Osteoblast (primary cell): ENCODE measurements around the gene SMPD3. TPM values are rescaled to one million over a fixed set of nuclear protein-coding genes. Genes with fewer than 3 reads are reported as not detected.

Experiments used
- DNase-seq: peaks from one replicate; pipeline ENCODE4 v3.0.0; 2011; ENCODE audit warnings: low spot score, mixed read lengths; ENCODE audit not compliant: insufficient read length; ENCODE audit errors: missing footprints
- H2AFZ ChIP-seq: 2 replicates; pipeline ENCODE4 v1.6.0; 2011; ENCODE audit warnings: mild to moderate bottlenecking, low read length
- H3K27ac ChIP-seq: 2 replicates; pipeline ENCODE4 v1.5.1; 2011; ENCODE audit warnings: mild to moderate bottlenecking, low read depth, low read length, moderate library complexity
- H3K27me3 ChIP-seq: 2 replicates; pipeline ENCODE4 v1.6.0; 2012; ENCODE audit warnings: mild to moderate bottlenecking, control low read depth, inconsistent platforms, low read length, moderate library complexity; ENCODE audit not compliant: insufficient read depth
- H3K36me3 ChIP-seq: 2 replicates; pipeline ENCODE4 v1.5.1; 2011; ENCODE audit warnings: mild to moderate bottlenecking, low read length, control low read depth, moderate library complexity; ENCODE audit not compliant: insufficient read depth
- H3K4me1 ChIP-seq: 2 replicates; pipeline ENCODE4 v1.5.1; 2011; ENCODE audit warnings: mild to moderate bottlenecking, low read length, control low read depth, moderate library complexity; ENCODE audit not compliant: insufficient read depth
- H3K4me2 ChIP-seq: 2 replicates; pipeline ENCODE4 v1.6.0; 2011; ENCODE audit warnings: mild to moderate bottlenecking, low read length; ENCODE audit not compliant: insufficient read depth
- H3K4me3 ChIP-seq: fragments of 200-600 bp; sonication (generic); 3 replicates; pipeline ENCODE4 v1.5.1; 2012; ENCODE audit warnings: mild to moderate bottlenecking, low read length, inconsistent platforms; ENCODE audit not compliant: insufficient read depth
- H3K79me2 ChIP-seq: 2 replicates; pipeline ENCODE4 v1.6.0; 2012; ENCODE audit warnings: mild to moderate bottlenecking, low read length, control low read depth, inconsistent platforms; ENCODE audit not compliant: insufficient read depth
- H3K9me3 ChIP-seq: 2 replicates; pipeline ENCODE4 v1.5.1; 2011; ENCODE audit warnings: low read depth, low read length, control low read depth
- H4K20me1 ChIP-seq: 2 replicates; pipeline ENCODE4 v1.6.0; 2012; ENCODE audit warnings: mild to moderate bottlenecking, low read length, control low read depth; ENCODE audit not compliant: insufficient read depth
- CTCF ChIP-seq: IDR thresholded peaks from 2 replicates; pipeline ENCODE4 v1.5.1; 2011; ENCODE audit warnings: mild to moderate bottlenecking, low read depth, low read length, moderate library complexity; ENCODE audit errors: extremely low read depth
- total RNA-seq: library from RNA; depleted of rRNA; stranded (reverse); fragments of >200 nt; gene quantifications from 2 replicates; pipeline ENCODE4 v1.2.3, GENCODE V29; 2012

SMPD3 gene
- total RNA-seq, 1 donor, result 0.72 TPM

- DNase-seq, result peak; percentile 69
- H3K27me3 ChIP-seq, result peaks cover 7% of the 10 kb centered on the region
- H2AFZ ChIP-seq, result no peak overlapping the region
- H3K27ac ChIP-seq, result no peak overlapping the region
- no peaks in the 10 kb centered on the region for H3K4me1 ChIP-seq
- H3K9me3 ChIP-seq, result no peaks in the 10 kb centered on the region
- no peak overlapping the region for H3K4me3 ChIP-seq
- TF ChIP-seq CTCF, result no peak
- no peaks in the 10 kb centered on the region for H4K20me1 ChIP-seq
- no peaks in the 10 kb centered on the region for H3K36me3 ChIP-seq
- no peaks in the 10 kb centered on the region for H3K79me2 ChIP-seq
- no peak overlapping the region for H3K4me2 ChIP-seq
Measured at GRCh38 chr16:68379472-68380347, 68.6 kb downstream of the SMPD3 start.

- H3K4me2 ChIP-seq, result no peak overlapping the region
- no peaks in the 10 kb centered on the region for H3K36me3 ChIP-seq
- no peak overlapping the region for H2AFZ ChIP-seq
- no peaks in the 10 kb centered on the region for H3K4me1 ChIP-seq
- no peaks in the 10 kb centered on the region for H4K20me1 ChIP-seq
- TF ChIP-seq CTCF, result no peak
- no peak overlapping the region for H3K4me3 ChIP-seq
- DNase-seq, result peak; percentile 81
- no peak overlapping the region for H3K27ac ChIP-seq
- no peaks in the 10 kb centered on the region for H3K79me2 ChIP-seq
- no peaks in the 10 kb centered on the region for H3K9me3 ChIP-seq
- no peaks in the 10 kb centered on the region for H3K27me3 ChIP-seq
Measured at GRCh38 chr16:68378436-68379415, 69.6 kb downstream of the SMPD3 start.

- peak overlapping the region; percentile 63 for H2AFZ ChIP-seq
- H3K4me3 ChIP-seq, result no peak overlapping the region
- H3K9me3 ChIP-seq, result no peaks in the 10 kb centered on the region
- no peaks in the 10 kb centered on the region for H3K79me2 ChIP-seq
- TF ChIP-seq CTCF, result no peak
- DNase-seq, result peak; percentile 87
- no peaks in the 10 kb centered on the region for H3K4me1 ChIP-seq
- H3K27me3 ChIP-seq, result peaks cover 3% of the 10 kb centered on the region
- no peak overlapping the region for H3K4me2 ChIP-seq
- H3K27ac ChIP-seq, result no peak overlapping the region
- no peaks in the 10 kb centered on the region for H4K20me1 ChIP-seq
- no peaks in the 10 kb centered on the region for H3K36me3 ChIP-seq
Measured at GRCh38 chr16:68377667-68378393, 70.5 kb downstream of the SMPD3 start.
